SW480 (cell line): ENCODE measurements around the gene ENC1.
A peak's percentile ranks its signal among the peaks of the same experiment; 100 is the strongest.

ENCODE experiments used
- DNase-seq: peaks from one replicate; pipeline ENCODE4 v3.0.0-alpha.2; 2016; ENCODE audit warnings: low spot score

Gene ENC1

DNA sequence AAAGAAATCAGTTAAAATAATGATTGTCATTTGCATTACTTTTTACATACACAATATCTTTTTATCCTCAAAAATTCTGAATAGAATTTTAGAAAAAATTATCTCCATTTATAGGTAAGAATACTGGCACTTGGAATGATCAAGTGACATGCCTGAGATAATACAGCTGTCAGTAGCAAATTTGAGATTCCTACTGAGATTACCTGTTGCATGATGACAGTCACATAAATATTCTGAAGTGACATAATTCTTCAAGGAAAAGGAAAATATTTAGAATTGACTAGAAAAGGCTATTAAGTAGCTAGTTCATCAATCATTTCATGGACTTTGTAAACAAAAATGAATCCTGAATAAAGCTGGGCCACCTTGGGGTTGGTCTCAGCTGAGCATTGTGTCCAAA, 15.2 kb upstream of the ENC1 start:
- no peak for DNase-seq

DNA sequence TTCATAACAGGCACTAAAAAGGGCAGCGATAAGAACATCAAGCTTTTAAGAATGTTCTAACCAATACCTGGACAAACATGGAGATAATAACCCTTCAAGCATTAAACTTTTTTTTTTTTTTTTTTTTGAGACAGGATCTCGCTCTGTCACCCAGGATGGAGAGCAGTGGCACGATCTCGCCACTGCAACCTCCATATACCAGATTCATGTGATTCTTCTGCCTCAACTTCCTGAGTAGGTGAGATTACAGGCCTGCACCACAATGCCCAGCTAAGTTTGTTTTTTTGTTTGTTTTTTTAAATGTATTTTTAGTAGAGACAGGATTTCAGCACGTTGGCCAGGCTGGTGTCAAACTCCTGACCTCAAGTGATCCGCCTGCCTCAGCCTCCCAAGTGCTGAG, 14.7 kb upstream of the ENC1 start:
- DNase-seq, result no peak

DNA sequence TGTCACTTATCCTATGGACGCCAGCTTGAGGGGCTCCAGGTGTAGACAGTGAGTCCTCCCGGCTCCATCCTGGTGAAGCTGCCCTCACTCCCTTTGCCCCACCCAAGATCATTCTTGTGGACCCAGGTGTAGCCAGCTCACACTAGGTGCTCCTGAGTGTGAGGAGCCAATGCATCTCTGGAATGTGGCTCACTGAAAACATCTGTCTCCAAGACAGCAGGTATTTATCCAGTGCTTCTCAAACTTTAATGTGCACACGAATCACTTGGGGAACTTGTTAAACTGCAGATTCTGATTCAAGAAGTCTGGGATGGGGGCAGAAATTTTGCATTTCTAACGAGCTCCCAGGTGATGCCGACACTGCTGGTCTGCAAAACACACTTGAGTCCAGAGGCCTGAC, 13.5 kb upstream of the ENC1 start:
- no peak for DNase-seq

DNA sequence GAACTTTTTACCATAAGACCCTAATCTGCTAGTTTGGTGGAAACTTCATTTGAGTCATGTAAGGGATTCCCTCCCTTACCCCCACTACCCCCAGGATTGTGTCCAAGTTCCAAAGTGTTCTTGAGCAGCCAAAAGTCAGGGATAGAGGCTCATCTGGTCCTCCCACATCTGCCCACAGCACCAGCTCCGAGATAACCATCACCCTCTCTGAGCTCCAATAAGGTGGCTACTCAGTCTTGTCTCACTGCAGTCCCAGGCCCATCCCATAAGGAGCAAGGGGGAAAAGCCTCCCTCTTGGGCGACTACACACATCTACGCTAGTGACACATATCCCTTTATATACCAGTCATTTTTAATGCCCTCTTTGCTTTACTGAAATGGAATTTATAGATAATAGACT, 12.0 kb upstream of the ENC1 start:
- no peak for DNase-seq

DNA sequence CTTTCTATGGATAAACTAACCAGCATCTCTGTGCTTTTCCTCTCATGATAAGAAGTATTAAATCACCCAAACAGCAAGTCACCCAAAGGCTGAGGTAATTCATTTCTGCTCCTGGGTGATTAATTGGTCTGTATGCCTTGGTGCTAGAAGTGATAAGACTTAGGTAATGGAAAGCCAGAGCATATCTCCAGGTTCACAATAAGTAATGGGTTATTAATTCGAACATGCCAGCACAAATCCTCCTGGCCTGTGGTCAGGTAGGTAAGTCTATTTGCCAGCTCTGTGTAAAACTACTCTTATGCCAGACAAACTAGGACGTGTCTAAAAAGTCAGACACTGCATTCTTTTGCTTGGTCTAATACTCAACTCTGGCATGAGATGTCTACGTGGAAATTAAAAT, 11.2 kb upstream of the ENC1 start:
- no peak for DNase-seq

DNA sequence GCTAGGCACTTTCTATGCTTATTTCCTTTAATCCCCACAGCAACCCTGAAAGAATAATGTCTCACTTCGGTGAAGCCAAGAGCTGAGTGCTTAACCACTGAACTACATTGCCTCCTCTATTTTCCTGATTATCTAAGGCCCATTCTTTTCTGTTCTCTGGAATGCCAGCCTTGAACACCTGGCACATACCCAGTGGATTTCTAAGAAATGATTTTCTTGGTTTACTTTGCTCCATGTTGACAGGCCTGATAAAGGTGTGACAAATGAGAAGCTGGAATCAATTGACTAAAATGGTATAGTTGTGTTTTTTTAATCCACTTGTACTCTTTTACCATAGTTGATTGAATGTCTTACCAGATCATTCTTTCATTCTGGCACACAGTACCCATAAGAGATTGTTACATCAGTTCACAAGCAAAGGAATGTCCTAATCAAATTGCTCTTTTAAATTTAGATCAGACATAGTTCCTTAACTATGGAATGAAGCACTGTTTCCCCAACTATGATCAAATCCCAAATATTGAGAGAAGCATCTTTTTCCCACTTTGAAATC, 9.0 kb upstream of the ENC1 start:
- no peak for DNase-seq

DNA sequence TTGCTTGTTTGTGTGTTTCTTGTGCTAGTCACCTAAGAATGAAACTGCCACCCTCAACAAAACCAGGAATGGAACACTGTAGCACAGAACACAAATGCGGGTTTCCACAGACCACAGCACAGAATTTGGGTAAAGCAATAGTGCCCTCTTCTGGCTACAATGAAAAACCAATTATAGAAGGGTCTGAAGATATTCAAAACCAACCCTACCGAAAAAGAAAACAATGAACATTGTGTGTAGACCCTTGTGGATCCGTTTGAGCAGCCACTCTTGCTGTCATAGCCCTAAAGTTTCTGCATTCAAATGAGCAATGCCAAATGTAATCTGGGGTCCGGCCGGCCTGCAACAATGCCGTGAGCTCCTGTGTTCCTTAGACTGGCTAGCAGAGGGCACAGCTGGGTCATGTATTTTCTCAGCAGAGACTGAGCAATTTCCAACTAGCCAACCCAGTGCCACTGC, 8.3 kb upstream of the ENC1 start:
- peak; percentile 68 for DNase-seq

DNA sequence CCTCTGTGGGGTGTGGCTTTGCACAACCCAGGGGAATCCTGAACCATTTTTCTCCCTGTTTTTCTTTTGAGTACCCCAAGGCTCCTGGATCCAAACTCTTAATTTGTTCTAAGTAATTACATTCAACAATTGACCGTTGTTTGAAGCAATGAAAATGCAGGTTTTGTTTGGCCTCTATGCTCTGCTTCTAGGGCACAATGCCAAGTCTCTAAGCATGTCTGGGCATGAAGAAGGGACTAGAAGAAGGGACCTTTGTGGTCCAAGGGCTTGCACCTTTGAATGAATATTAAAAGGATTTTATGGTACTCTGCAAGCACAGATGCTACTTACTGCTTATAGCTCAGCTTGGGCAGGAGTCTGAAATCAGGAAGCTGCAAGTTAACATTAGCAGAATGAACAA, 6.6 kb upstream of the ENC1 start:
- DNase-seq, result no peak

DNA sequence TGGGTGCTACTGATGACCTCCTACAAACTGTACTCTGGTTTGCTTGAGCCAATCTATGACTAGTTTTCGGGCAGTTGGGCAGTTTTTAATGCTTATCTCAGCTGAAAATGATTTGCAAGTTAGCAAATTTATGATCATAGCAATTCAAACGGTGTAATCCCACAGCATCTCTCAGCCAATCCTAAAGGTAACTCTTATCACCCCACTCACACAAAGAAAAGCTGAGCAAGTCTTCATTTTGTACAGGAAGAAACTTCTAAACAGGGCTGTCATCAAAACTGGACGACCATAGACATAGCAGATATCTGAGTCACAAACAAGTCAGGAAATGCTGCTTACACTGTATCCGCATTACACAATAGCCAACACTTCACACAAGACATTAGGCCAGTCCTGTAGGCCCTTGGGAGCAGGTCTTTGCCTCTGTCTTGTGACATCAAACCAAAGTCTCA, 2.6 kb upstream of the ENC1 start:
- DNase-seq, result peak; percentile 52

DNA sequence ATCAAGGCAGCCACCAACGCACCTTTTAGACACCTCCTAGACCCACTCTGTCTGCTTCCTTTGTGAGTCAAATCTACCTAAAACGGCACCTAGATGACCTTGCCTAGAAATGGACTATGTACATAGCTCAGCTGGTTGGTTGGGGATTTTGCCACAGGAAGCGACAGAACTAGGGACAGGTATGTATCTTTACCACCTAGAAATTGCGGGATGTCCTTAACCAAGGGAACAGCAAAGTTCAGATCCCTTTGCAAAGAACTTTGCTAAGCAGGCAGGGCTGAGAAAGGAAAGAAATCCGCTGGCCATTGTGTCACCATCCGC, 2.0 kb upstream of the ENC1 start:
- DNase-seq, result no peak

DNA sequence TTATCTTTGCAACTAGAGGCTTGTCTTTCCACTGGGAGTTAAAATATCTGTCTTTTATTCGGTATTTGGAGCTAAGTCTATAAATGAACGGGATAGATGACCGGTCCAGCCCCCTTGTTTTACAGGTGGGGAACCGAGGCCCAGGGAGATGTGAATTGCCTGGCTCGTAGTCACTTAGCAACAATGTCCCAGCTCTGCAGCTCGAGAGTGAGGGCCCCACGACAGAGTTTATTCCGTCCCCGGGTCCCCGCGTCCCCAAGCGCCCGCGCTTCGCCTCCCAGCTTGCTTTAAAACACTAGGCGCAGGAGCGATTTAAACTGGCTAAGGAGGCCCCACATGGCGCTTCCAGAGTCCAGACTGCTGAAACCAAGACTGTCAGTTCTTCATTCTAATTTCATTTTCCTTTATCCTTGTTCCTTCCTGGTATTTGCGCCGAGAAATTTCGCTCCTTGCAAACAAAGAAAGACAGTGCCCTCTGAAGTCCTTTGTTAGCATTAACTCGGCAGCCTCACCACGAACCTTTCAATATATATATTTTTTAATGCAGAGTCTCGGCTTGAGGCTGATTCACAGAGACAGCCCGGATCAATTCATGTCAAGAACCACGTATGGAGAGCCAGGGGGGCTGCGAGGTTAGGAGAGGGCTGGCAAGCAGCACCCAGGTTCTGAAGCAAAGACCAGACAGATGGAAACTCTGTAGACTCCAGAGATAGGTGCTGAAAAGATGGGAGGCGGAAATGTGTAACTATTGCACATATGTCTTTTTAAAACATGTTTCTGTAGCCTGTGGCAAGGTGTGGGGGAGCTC, 1.4 kb upstream of the ENC1 start:
- peak; percentile 67 for DNase-seq

DNA sequence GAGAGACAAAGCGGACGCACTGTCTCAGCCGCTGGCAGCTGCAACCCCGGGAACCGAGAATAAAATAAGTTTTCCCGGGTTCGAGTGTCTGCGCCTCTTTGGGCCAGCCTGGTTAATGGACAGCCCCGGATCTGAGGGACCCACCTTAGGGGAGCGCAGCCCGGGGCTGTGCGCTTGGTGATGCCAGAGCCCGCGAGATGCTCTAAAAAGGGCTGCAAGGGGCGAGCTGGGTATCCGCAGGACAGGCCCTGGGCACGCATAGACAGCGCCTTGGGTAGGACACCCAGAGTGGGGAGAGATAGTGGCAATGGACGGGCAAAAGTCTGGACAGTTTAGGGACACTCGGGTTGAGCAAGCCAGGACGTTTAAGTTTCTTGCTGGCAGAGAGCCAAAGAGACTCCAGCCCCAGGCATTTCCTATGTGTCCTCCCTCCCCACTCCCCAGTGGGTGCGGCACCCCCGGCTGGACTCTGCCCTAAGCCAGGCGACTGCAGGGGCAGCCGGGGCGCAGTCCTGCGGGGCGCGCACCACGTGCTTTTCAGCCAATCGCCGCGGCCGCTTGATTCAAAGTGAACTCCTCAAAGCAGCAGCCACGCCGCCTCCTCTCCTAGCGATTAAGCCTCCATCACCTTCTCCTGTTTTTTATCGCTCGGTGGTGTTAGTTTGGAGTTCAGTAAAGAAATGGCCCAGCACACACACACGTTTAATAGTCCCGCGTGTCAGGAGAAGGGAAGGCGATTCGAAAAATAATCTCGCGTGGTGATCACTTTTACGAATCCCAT, 616 bp upstream of the ENC1 start:
- peak; percentile 79 for DNase-seq

DNA sequence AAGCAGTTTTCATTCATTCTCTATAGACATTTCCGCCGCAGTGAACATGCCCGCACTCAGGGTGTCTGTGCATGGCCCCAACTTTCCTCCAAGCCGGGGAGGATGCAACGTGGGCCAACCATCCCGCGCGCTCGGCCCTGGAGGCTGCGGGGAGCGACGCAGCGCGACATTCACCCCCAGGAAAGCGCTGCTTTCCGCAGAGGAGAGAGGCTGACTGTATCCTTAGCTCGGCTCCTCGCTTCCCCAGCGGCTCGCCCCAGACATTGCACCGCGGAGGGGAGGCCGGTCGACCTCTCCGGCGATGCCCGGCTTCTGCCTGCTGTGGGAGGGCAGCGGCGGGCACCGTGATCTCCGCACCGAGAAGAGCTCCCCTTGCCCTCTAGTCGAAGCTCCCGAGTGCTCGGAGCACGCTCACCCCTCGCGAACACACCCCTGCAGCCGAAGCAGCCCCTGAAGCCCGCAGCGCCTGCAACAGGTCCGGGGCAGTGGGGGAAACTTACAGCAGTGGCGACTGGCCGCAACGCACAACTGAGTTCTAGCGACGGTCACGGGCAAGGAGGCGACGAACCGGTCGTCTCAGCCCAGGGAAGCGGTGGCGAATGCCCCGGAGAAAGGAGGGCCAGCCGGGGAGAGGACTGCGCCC, 600 bp downstream of the ENC1 start:
- DNase-seq, result peak; percentile 52

DNA sequence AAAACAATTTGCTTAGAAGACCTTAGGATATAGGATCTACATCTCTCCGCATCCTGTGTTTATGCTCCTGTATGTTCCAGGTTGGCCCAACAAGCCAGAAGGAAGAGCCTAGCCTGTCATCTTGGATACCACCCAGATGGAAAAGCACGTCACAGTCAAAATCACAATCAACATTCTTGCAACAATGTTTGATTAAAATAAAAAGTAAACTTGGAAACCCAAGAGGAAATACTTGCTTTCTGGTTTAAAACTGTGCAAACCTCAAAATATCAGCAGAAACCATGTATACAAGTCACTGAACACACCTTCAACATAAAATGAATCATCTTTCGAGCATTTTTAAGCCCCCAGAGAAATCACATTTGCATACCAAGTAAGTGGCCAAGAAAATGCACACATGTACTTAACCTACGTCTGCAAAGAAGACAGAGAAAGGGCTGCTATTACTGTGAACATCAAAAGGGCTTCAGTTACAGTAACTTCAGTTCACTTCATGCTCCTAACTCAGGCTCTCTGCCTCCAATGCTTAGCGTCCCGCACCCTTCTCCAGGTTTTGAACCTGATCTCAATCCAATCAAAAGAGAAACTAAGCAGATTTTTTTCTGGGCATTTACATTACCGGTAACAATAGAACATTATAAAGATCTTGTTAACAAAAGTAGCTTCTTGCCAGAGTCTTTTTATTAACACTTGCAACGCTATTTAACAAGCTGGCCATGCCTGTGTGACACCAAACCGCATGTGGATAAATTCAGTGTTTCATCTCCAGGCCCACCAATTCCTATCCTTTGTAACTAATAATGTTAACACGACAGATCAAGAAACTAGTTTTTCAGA, 1.3 kb downstream of the ENC1 start:
- peak; percentile 20 for DNase-seq

DNA sequence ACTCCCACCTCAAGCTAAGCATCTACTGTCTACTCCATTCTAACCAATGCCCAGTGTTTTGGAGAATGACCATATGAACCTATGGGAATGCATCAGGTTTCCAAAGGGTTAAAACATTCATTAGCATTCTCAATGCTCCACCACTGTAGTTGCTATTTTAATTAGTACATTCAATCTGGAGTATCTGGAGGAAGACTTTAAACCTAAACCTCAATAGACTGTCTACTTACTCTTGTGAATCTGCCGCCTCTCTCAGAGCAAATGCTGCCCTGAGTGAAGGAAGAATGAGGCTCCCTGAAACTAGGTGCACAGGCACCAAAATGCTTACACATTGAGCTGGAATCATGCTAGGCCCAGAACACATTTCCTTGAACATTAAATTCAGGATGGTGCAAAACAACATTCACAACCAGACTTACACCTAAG, 2.0 kb downstream of the ENC1 start:
- DNase-seq, result no peak

DNA sequence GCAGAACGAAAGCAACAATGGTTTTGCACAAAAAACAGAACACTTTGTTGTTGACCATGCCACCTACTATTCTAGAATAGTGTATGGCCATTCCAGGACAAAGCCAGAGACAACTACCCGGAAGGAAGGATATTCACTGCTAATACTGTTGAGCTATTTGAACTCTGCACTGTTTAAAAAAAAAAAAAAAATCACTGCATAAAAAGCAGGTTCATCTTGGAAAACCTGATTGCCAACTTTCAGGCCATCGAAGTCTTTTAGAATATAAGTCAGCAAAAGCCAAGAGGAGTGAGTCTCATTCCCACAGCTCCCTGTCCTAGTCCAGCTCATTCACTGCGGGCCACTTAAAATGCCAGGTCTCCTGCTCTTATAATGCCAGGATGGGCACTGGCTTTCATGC, 4.0 kb downstream of the ENC1 start:
- no peak for DNase-seq

DNA sequence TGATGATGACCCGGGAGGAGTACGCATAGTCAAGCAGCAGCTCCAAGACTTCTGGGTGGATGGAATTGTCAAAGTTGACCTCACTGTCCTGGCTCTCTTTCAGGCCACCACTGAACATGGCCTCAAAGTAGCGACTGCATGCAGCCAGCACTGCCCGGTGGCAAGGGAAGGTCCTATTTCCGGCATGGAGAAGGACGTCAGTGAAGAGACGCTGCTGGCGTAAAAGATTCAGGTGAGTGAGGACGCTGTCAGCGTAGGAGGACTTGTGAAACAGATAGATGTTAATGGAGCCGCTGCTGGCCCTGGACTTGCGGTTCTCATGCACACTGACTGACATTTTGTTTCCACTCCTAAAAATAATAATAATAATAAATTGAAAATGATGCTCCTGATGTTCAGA, 4.4 kb downstream of the ENC1 start:
- no peak for DNase-seq

DNA sequence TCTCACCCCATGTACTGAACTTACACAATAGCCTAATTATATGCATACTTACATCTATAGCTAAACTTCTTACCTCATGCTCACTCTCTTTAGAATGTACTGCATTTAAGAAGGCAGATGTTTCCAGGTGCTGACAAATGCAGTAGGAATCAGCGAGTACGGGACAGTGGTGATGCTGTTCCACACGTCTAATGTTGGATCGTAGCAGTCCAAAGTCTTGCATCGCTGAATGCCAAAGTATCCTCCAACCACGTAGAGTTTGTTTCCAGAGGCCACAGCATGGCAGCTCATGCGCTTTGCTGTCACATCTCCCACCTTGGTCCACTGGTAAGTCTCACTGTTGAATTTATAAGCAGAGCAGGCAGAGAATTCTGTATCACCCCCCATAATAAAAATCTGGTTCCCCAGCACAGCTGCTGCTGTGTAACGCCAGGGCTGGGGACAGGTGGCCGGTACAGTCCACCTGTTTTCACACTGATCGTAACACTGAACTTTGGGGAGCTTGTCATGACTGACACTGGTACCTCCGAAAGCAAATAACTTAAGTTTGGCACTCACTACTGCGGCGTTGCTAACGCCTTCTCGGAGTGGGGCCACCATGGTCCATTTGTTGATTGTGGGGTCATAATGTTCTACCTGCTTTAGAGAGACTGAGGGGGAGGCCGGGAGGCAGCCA, 5.8 kb downstream of the ENC1 start:
- DNase-seq, result no peak

DNA sequence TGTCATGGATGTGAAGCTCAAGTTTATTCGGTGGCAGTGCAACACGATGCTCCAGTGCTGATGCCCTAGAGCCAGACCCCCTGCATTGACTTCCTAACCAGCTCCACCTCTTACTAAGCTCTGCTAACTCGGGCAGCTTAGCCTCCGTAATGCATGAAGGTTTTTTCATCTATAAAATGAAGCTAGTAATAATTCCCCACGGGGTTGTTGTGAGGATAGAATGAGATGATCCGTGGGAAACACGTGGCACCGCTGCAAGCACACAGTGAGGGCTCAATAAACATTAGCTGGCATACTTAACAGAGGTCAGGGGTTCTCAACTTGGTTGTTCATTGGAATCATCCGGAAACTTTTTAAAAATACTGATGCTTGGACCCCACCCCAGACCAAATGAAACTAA, 6.8 kb downstream of the ENC1 start:
- DNase-seq, result no peak

DNA sequence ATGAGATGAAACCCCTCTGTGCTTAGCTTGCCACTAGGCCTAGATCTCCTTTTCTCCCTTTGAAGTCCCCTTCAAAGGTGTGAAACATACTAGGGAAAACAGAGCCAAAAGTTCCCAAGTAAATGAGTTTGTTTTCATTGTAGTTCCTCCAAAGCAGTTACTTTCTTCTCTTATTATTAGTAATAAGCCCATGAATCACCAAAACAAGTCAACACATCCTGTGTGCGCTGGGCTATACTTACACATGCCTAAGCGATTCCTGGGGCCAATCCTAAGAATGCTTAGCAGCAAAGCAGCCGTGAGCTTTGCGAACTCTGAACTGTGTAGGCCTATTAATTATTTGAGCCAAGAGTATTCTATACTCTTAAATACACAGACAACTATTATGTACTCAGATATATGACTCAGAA, 7.6 kb downstream of the ENC1 start:
- no peak for DNase-seq
